Measurements from ENCODE around the gene SLC6A9.

Gene SLC6A9

DNA sequence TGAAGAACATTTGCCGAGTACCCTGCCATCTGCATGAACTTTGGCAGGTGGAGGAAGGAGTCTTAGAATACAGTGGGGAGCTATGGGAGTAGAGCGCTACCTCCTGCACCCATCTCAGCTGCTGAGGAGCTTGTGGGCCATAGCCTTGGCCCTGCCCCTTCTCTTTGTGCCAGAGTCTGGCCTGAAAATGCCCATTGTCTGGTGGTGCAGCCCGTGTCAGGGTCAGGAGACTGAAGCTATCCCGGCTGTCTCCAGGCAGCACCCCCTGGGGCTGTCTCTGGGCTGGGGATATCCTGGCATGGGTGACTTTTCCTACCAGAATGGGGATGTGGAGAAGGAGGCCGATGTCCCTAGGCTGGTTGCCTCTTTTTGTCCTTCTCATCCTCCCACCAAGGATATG, 77.2 kb downstream of the SLC6A9 start:
- TF ChIP-seq, protein P1, sequence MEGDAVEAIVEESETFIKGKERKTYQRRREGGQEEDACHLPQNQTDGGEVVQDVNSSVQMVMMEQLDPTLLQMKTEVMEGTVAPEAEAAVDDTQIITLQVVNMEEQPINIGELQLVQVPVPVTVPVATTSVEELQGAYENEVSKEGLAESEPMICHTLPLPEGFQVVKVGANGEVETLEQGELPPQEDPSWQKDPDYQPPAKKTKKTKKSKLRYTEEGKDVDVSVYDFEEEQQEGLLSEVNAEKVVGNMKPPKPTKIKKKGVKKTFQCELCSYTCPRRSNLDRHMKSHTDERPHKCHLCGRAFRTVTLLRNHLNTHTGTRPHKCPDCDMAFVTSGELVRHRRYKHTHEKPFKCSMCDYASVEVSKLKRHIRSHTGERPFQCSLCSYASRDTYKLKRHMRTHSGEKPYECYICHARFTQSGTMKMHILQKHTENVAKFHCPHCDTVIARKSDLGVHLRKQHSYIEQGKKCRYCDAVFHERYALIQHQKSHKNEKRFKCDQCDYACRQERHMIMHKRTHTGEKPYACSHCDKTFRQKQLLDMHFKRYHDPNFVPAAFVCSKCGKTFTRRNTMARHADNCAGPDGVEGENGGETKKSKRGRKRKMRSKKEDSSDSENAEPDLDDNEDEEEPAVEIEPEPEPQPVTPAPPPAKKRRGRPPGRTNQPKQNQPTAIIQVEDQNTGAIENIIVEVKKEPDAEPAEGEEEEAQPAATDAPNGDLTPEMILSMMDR (IDR thresholded peaks at IDR 0.05; ENCODE audit: low read depth, low read length): no peak
- in situ Hi-C loops (cut with HindIII; ENCODE audit: low sequenced_read_pairs): loop anchor here (10.0 kb wide), 1 partner anchor 189 kb away; no protein-coding TSS in a partner anchor
- H3K4me3 ChIP-seq (ENCODE audit: low read depth, low read length): no peak overlapping the region
- no peak for DNase-seq (ENCODE audit: low read depth, low spot score)

DNA sequence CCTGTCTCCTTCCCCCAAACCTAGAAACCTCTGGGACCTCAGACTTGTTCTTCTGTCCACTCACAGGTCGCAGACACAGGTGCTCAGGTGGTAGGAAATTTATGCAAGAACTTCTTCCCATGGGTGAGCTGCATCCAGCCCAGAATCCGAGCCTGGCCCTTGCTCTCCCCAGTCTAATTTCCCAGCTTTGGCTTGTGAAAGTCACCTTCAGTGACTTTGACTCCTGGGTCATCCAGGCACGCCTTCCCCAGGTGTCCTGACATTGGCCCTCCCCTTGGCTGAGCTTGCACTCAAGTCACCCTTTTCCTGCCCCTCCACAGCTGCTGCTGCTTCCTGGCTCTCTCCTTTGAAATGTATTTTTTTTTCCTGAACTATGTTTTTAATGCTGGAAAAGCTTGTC, 77.9 kb downstream of the SLC6A9 start:
- in situ Hi-C loops (cut with HindIII; ENCODE audit: low sequenced_read_pairs): loop anchor here (10.0 kb wide), 1 partner anchor 189 kb away; no protein-coding TSS in a partner anchor
- TF ChIP-seq, protein P1 (IDR thresholded peaks at IDR 0.05; ENCODE audit: low read depth, low read length): no peak
- no peak overlapping the region for H3K4me3 ChIP-seq (ENCODE audit: low read depth, low read length)
- no peak for DNase-seq (ENCODE audit: low read depth, low spot score)

DNA sequence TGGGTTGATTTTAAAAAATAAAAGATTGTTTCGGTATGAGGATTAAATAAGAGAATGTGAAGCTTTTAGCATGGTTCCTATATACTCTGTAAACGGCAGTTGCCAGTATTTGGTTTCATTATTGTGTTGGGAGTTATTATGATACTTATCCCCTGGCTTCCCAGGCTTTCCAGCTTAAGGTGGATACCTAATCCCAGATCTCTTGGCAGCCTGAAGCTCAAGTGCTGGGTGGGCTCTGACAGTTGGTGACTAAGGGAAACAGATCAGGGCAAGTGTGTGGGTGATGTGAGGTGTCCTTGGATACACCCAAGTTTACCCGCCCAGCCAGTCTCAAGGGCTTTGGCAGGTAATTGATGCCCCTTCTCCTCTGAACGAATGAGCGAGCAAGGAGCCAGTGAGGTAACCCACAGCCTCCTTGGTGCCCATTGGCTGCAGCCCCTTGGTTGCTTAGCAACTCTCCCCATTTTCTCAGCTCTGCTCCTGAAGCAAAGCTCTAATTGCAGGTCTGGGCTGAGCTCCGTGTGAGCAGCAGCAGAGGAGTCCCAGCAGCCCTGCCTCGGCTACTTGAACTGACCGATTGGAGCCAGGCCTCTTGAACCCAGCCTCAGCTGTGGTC, 78.4 kb downstream of the SLC6A9 start:
- in situ Hi-C loops (cut with HindIII; ENCODE audit: low sequenced_read_pairs): loop anchor here (10.0 kb wide), 1 partner anchor 188 kb away; no protein-coding TSS in a partner anchor
- TF ChIP-seq, protein P1 (IDR thresholded peaks at IDR 0.05; ENCODE audit: low read depth, low read length): no peak
- no peak overlapping the region for H3K4me3 ChIP-seq (ENCODE audit: low read depth, low read length)
- no peak for DNase-seq (ENCODE audit: low read depth, low spot score)

DNA sequence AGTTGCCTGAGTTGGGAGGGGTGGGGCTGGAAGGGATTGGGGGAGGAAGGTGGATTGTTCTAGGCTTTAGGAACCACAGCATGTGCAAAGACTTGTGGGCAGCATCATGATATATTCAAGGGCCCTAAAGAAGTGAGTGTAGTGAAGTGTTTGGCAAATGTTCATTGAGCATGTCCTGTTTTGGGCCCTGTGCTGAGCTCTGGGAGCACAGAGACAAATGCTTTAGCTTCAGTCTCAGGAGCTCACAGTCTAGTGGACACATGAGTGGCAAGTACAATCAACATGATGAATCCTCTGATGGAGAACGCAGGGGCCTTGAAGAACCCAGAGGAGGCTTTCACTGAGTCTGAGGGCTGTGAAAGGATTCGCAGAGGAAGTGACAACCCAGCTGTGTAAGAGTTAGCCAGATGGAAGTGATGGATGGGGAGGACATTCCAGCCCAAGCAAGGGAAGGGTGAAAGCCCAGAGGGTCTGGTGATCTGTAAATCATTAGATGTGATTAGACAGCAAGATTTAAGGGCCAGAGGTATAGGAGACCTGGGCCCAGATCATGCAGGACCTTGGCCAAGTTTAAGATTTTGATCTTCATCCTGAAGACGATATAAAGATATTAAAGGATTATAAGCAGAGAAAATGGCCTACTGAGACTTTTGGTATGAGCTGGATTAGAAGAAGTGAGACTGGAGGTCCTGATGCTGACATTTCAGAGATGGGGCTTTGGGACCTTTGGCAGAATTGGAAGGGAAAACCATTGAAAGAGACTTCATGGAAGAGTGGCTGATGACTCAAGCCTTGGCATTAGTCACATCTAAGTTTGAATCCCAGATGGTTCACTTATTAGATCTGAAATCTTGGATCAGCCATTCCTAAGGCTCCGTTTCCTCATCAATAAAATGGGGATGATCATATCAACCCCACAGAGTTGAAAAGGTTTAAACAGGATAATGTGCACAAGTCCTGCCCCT, 80.0 kb downstream of the SLC6A9 start:
- TF ChIP-seq, protein P1 (IDR thresholded peaks at IDR 0.05; ENCODE audit: low read depth, low read length): no peak
- in situ Hi-C loops (cut with HindIII; ENCODE audit: low sequenced_read_pairs): loop anchor here (10.0 kb wide), 1 partner anchor 187 kb away; no protein-coding TSS in a partner anchor
- no peak for DNase-seq (ENCODE audit: low read depth, low spot score)
- no peak overlapping the region for H3K4me3 ChIP-seq (ENCODE audit: low read depth, low read length)

DNA sequence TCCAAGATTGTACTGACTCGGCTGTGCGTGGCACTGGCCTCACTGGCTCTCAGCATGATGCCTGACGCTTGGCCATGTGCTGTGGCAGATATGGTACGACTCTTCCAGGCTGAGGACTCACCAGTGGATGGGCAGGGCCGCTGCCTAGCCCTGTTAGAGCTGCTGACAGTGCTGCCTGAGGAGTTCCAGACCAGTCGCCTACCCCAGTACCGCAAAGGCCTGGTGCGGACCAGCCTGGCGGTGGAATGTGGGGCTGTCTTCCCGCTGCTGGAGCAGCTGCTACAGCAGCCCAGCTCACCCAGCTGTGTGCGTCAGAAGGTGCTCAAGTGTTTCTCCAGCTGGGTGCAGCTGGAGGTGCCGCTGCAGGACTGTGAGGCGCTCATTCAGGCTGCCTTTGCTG, 81.6 kb downstream of the SLC6A9 start:
- TF ChIP-seq, protein P1 (IDR thresholded peaks at IDR 0.05; ENCODE audit: low read depth, low read length): no peak
- no peak overlapping the region for H3K4me3 ChIP-seq (ENCODE audit: low read depth, low read length)
- no peak for DNase-seq (ENCODE audit: low read depth, low spot score)
- in situ Hi-C loops (cut with HindIII; ENCODE audit: low sequenced_read_pairs): loop anchor here (10.0 kb wide), 1 partner anchor 185 kb away; no protein-coding TSS in a partner anchor

DNA sequence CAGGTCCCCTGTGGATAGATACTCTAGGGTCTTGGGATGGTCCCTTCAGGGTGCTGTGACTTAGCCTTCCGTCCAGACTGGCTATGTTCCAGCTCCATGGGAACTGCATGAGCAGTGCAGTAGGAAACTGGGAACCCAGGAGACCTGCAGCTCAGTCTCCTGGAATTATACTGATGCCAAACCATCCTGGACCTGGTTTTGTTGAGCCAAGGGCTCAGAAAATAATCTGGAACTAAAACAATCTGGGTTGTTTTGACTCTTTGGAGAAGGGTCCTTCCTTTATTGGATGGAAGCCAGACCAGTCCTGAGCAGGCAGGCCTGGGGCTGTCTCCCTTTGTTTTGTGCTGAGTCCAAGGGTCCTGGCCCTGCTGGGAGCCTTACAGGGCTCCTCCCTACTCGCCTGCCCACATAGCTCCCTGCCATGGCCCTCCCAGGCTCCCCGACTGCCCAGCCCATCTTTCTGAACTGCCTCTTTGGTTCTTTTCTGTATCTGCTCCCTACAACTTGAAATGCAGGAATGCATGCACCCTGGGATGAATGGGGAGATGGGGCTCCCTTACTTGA, 83.3 kb downstream of the SLC6A9 start:
- H3K4me3 ChIP-seq (ENCODE audit: low read depth, low read length): peak overlapping the region; percentile 71
- TF ChIP-seq, protein P1 (IDR thresholded peaks at IDR 0.05; ENCODE audit: low read depth, low read length): no peak
- DNase-seq (ENCODE audit: low read depth, low spot score): no peak
- in situ Hi-C loops (cut with HindIII; ENCODE audit: low sequenced_read_pairs): no loop called here

Measured in astrocyte of the spinal cord (primary cell).